Vagina (tissue), 2 donors: ENCODE measurements around the gene OBSCN. TPM values are rescaled to one million over a fixed set of nuclear protein-coding genes. Genes with fewer than 3 reads are reported as not detected.

Source experiments
- DNase-seq, 2 donors: peaks; one replicate each; pipeline ENCODE4 v3.0.0-alpha.2; 2017; ENCODE audit errors: extremely low spot score in 2 of 2
- H3K27ac ChIP-seq: fragments of 200-600 bp; sonication (generic); one replicate; pipeline ENCODE4 v1.5.1; 2019
- H3K27me3 ChIP-seq: fragments of 200-600 bp; sonication (generic); one replicate; pipeline ENCODE4 v1.5.1; 2019
- H3K36me3 ChIP-seq, 2 donors: fragments of 200-600 bp; sonication (generic); one replicate each; pipeline ENCODE4 v1.5.1; 2017 to 2019
- H3K4me1 ChIP-seq: fragments of 200-600 bp; sonication (generic); one replicate; pipeline ENCODE4 v1.5.1; 2019
- H3K4me3 ChIP-seq, 2 donors: fragments of 200-600 bp; sonication (generic); 1 replicate in 1 of 2; 2 replicates in 1 of 2; pipeline ENCODE4 v1.5.1; 2016 to 2019
- H3K9me3 ChIP-seq: fragments of 200-600 bp; sonication (generic); one replicate; pipeline ENCODE4 v1.5.1; 2019
- POLR2A ChIP-seq, 2 donors: fragments of 450-650 bp; IDR thresholded peaks; one replicate each; pipeline ENCODE4 v1.6.1; 2017; ENCODE audit warnings: antibody characterized with exemption in 2 of 2, mild to moderate bottlenecking in 2 of 2, moderate library complexity in 2 of 2
- POLR2AphosphoS5 ChIP-seq, 2 donors: sonication (generic); formaldehyde crosslinking; IDR thresholded peaks; one replicate each; pipeline ENCODE4 v1.9.0; 2017; ENCODE audit warnings: antibody characterized with exemption in 2 of 2, mild to moderate bottlenecking in 2 of 2, low read depth in 1 of 2; ENCODE audit not compliant: insufficient read depth in 1 of 2
- intact Hi-C: fragments of 100-400 bp; cut with DNase I; formaldehyde crosslinking; loops from one replicate; pipeline ENCODE4 v1.15.1; 2023
- total RNA-seq: library from RNA; depleted of rRNA; stranded (reverse); fragments of >200 nt; gene quantifications from one replicate; pipeline ENCODE4 v1.2.3, GENCODE V29; 2016
- TF ChIP-seq, protein P1 (sequence below), 3 experiments: fragments of 450-650 bp in 2 of 3; fragments of 200-600 bp in 1 of 3; sonication (generic) in 1 of 3; IDR thresholded peaks; one replicate each; pipeline ENCODE4 v1.5.1; 2017 to 2019; ENCODE audit warnings: antibody characterized with exemption in 3 of 3, mild to moderate bottlenecking in 2 of 3, moderate library complexity in 2 of 3

OBSCN gene
- total RNA-seq, 1 donor from 2014 or later: 35.8 TPM

DNA sequence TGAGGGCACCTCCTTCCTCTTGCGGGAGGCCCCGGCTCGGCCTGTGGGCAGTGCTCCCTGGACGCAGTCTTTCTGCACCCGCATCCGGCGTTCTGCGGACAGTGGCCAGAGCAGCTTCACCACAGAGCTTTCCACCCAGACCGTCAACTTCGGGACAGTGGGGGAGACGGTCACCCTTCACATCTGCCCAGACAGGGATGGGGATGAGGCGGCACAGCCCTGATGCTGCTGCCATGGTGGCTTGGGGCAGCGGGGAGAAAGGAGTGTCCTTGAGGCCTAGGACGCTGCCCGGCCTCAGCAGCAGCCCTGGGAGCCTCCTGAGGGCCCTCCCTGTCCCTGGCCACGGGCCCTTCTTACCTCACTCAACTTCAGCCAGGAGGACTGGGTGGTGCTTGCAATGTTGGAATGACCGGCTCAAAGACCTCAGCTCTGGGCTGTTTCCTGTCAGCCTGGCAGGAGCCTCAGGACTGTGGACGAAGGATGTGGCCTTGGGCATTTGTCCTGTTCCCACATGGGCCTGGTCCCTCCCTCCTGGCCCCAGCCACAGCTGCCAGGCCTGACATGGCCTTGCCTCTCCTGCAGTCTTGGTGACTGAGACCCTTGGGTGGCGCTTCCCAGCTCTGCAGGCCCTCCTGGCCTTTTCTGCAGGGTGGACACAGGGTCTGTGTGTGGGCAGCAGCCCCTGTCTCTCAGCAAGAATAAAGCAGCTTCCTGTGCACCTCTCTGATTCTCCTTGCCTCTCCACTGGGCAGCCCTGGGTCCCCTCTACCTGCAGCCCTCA is 152.9 kb downstream of the OBSCN start:
- Histone ChIP-seq H3K36me3 (no peaks in the 10 kb centered on the region), H3K9me3 (no peaks in the 10 kb centered on the region), H3K27ac (no peak overlapping the region), H3K4me3 (no peak overlapping the region), H3K4me1 (no peaks in the 10 kb centered on the region), H3K27me3 (no peaks in the 10 kb centered on the region)
- TF ChIP-seq POLR2AphosphoS5 (IDR thresholded peaks at IDR 0.05; ENCODE audit: insufficient read depth in 1 of 2, low read depth in 1 of 2) (no peak), POLR2A (IDR thresholded peaks at IDR 0.05) (no peak)
- TF ChIP-seq, protein P1, sequence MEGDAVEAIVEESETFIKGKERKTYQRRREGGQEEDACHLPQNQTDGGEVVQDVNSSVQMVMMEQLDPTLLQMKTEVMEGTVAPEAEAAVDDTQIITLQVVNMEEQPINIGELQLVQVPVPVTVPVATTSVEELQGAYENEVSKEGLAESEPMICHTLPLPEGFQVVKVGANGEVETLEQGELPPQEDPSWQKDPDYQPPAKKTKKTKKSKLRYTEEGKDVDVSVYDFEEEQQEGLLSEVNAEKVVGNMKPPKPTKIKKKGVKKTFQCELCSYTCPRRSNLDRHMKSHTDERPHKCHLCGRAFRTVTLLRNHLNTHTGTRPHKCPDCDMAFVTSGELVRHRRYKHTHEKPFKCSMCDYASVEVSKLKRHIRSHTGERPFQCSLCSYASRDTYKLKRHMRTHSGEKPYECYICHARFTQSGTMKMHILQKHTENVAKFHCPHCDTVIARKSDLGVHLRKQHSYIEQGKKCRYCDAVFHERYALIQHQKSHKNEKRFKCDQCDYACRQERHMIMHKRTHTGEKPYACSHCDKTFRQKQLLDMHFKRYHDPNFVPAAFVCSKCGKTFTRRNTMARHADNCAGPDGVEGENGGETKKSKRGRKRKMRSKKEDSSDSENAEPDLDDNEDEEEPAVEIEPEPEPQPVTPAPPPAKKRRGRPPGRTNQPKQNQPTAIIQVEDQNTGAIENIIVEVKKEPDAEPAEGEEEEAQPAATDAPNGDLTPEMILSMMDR (IDR thresholded peaks at IDR 0.05): no peak
- intact Hi-C loops: no loop called here
- DNase-seq: no peak

DNA sequence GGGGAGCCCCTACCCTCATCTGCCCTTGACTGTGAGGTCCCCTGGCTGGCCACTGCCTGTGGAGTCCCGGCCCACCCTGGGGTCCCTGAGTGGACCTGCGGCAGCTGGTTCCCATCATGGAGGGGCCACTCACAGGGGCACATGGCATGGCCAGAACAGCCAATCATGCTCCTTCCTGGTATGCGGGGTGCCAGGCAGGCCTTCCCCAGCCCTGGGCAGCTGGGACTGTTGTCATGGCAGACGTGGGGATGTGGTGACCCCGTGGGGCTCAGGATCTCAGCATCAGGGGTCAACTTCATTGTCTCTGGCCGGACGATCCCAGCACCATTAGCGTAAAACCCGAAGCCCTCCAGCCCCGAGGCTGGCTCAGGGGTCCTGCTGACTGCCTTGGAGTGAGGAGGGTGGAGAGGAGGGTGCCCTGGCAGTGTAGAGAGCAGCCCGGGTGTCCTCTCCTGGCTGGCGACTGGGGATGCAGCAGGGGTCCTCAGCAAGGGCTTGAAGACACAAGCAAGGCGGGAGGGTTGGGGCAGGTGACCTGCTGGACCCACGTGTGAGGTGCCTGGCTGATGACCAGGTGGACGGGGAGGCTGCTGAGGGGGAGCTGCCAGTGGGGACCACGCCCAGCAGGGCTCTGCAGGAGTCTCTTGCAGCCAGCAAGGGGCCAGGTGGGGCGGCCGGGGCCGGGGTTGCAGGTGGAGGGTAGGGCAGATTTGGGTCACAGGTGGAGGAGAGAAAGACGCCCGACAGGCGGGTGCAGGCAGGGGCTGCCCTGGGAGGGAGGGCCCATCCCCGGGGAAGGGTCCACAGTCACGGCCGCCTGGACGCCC is 153.7 kb downstream of the OBSCN start:
- intact Hi-C loops: no loop called here
- Histone ChIP-seq H3K36me3 (no peaks in the 10 kb centered on the region), H3K4me1 (no peaks in the 10 kb centered on the region), H3K27ac (no peak overlapping the region), H3K4me3 (no peak overlapping the region), H3K9me3 (no peaks in the 10 kb centered on the region), H3K27me3 (no peaks in the 10 kb centered on the region)
- TF ChIP-seq, protein P1 (IDR thresholded peaks at IDR 0.05): no peak
- TF ChIP-seq POLR2A (IDR thresholded peaks at IDR 0.05) (no peak), POLR2AphosphoS5 (IDR thresholded peaks at IDR 0.05; ENCODE audit: insufficient read depth in 1 of 2, low read depth in 1 of 2) (no peak)
- no peak for DNase-seq

DNA sequence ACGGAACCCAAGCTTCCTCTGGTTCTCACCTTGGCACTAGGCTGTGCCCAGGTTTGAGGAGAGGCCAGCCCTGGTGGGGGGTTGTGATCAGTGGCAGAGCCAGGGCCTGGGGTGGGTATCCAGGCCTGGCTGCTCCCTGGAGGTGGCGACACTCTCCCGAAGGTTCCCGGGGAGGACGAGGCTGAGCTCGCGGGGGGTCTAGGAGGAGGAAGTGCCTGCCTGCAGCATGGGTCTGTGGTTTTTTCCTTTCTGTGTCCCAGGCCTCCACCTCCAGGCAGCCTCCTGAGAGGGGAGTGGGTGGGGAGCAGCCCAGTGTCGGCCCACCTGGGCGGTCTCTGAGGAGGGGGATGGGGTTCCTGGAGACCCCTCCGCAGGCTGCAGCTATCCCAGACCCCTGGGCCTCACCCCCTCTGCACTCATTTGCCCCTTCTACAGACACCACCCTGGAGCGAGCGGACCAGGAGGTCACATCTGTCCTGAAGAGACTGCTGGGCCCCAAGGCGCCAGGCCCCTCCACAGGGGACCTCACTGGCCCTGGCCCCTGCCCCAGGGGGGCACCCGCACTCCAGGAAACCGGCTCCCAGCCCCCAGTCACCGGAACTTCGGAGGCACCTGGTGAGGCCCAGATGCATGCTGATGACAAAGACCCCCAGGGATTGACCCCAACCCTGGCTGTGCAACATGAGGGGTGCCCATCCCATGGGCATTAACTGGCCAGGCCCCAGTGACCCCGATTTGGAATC is 154.5 kb downstream of the OBSCN start:
- H3K36me3 ChIP-seq: no peaks in the 10 kb centered on the region
- H3K9me3 ChIP-seq: no peaks in the 10 kb centered on the region
- no peaks in the 10 kb centered on the region for H3K4me1 ChIP-seq
- DNase-seq: no peak
- intact Hi-C loops: no loop called here
- no peaks in the 10 kb centered on the region for H3K27me3 ChIP-seq
- TF ChIP-seq POLR2AphosphoS5 (IDR thresholded peaks at IDR 0.05; ENCODE audit: insufficient read depth in 1 of 2, low read depth in 1 of 2) (no peak), POLR2A (IDR thresholded peaks at IDR 0.05) (no peak)
- TF ChIP-seq, protein P1 (IDR thresholded peaks at IDR 0.05): no peak
- no peak overlapping the region for H3K4me3 ChIP-seq
- H3K27ac ChIP-seq: no peak overlapping the region

DNA sequence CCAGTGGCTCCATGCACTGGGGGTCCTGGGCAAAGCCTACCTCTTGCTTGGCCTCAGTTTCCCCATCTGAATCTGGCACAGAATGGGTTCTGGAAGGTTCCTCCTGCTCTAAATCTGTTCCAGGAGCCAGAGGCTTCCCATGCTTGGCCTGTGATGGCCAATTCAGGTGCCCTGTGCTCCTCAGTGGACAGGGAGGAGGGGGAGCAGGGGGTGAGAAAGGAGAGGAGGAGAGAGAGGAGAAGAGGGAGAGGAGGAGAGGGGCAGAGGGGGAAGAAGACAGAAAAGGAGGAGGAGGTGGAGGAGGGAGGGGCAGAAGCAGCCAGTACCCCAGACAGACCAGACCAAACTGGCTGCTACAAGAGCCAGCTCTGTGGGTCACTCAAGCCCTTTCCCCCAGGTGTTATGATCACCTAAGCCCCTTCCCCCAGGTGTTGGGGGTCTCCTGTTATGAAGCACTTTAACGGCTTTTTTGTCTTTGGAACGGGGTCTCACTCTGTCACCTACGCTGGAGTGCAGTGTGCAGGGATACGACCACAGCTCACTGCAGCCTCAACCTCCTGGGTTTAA is 155.1 kb downstream of the OBSCN start:
- no peaks in the 10 kb centered on the region for H3K27me3 ChIP-seq
- no peak for DNase-seq
- TF ChIP-seq POLR2A (IDR thresholded peaks at IDR 0.05): no peak
- TF ChIP-seq, protein P1 (IDR thresholded peaks at IDR 0.05): no peak
- TF ChIP-seq POLR2AphosphoS5 (IDR thresholded peaks at IDR 0.05; ENCODE audit: insufficient read depth in 1 of 2, low read depth in 1 of 2): no peak

More for the DNA sequence above, 155.1 kb downstream of the OBSCN start:
- Histone ChIP-seq H3K36me3 (no peaks in the 10 kb centered on the region), H3K4me1 (no peaks in the 10 kb centered on the region), H3K9me3 (no peaks in the 10 kb centered on the region), H3K4me3 (no peak overlapping the region), H3K27ac (no peak overlapping the region)
- intact Hi-C loops: no loop called here
